Heart left ventricle (tissue), 13 donors: Measurements from ENCODE around the gene STXBP5.

Experiments
- CTCF ChIP-seq, 12 donors: fragments of 200-600 bp; sonication (generic) in 4 of 12; IDR thresholded peaks; one replicate each; pipeline versions ENCODE4 v1.5.0 to v1.8.0; 2018 to 2022; ENCODE audit warnings: antibody characterized with exemption in 12 of 12, mild to moderate bottlenecking in 5 of 12
- POLR2A ChIP-seq, 2 donors: fragments of 450-650 bp; IDR thresholded peaks; one replicate each; pipeline ENCODE4 v1.6.1; 2017; ENCODE audit warnings: antibody characterized with exemption in 2 of 2, mild to moderate bottlenecking in 2 of 2, moderate library complexity in 2 of 2
- donor health status: ischemic (EF 13 %, LVEDD 7.1; RV severe dilation, severe dysfunction).
- donor health status: DM: no; HTN: yes; CAD: no.
- donor health status: DM: no; HTN: no; CAD: no.
- donor health status: ischemic (EF 25% LVEDD 6.9; RV normal size, moderate dysfunction).
- donor health status: ischemic (EF 25% LVEDD 5.7; RV mildly dilated, moderate dysfunction).
- donor health status: ischemic (EF 35%, LVEDD 5.7; RV mildly dilated, moderate dysfunction).
- donor health status: nonischemic (EF 11% LVEDD 7.7; RV severe dilation, severe dysfunction).
- donor health status: DM: yes; HTN: yes; CAD: no.
- donor health status: PGD.
- donor health status: ischemic (EF 29% LVEDD 5.4; RV normal size, mild dysfunction).
- donor health status: nonischemic (EF 23%, LVEDD 6.1; RV moderate dilation, normal function).

GRCh38 chr6:147341486-147341885 is 137.3 kb downstream of the STXBP5 start:
- TF ChIP-seq CTCF (IDR thresholded peaks at IDR 0.05) (no peak), POLR2A (IDR thresholded peaks at IDR 0.05) (no peak)
